ENCODE results near the gene SLC9A9.
A peak's percentile ranks its signal among the peaks of the same experiment; 100 is the strongest.

The SLC9A9 gene

DNA sequence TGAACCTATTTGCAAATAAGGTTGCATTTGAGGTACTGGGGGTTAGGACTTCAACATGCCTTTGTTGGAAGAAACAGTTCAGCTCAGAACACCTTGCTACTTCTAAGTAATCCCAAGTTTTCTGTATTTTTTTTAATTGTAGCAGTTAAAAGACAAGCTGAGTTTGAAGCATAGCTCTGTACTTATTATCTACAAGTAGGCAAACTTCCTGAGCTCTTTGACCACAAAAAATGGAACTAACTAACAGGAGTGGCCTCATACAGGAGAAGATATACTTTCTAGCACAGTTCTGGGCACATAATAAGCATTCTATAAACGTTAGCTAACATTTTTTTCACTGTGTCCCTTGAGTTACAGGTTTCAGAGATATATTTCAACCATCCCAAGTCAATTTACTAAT lies 569.5 kb downstream of the SLC9A9 start:
- TF ChIP-seq, protein P1, sequence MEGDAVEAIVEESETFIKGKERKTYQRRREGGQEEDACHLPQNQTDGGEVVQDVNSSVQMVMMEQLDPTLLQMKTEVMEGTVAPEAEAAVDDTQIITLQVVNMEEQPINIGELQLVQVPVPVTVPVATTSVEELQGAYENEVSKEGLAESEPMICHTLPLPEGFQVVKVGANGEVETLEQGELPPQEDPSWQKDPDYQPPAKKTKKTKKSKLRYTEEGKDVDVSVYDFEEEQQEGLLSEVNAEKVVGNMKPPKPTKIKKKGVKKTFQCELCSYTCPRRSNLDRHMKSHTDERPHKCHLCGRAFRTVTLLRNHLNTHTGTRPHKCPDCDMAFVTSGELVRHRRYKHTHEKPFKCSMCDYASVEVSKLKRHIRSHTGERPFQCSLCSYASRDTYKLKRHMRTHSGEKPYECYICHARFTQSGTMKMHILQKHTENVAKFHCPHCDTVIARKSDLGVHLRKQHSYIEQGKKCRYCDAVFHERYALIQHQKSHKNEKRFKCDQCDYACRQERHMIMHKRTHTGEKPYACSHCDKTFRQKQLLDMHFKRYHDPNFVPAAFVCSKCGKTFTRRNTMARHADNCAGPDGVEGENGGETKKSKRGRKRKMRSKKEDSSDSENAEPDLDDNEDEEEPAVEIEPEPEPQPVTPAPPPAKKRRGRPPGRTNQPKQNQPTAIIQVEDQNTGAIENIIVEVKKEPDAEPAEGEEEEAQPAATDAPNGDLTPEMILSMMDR (IDR thresholded peaks at IDR 0.05; ENCODE audit: extremely low read depth, missing control alignments) = no peak
- DNase-seq (ENCODE audit: low spot score) = no peak

DNA sequence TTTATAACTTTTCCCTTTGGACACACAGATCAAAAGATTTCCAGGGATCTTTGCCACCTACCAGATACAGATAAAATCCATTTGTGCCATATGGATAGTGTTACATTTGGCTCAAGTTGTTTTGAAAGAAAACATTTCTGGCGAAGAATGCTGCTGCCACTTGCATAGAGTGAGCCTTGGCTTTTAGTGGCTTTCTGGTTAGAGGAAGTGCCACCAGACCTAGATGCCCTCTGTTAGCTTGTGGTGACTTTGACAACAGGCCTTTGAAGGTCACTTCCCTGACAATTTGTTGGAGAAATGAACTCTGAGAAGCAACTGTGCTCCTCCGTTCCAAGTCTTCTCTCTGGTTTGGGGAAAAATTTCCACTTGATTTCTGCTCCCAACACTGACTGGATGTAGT lies 570.7 kb downstream of the SLC9A9 start:
- no peak for DNase-seq (ENCODE audit: low spot score)
- TF ChIP-seq, protein P1 (IDR thresholded peaks at IDR 0.05; ENCODE audit: extremely low read depth, missing control alignments) = no peak

DNA sequence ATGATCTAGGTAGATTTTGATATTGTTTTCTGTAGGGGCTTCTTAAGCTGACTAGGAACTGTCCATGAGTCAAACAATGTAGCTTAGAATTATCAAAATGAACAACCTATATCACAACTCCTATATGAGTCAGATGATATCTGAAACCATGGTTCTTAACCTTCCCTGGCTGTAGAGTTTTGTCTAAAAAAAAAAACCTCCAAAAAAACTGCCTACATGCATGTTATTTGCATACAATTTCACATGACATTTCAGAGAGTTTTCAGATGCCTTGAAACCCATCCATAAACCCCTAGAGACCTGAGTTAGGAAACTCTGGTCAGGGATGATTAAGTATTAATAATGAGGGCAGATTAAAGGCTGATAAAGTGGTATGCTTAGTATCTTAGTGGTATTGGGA lies 571.7 kb downstream of the SLC9A9 start:
- DNase-seq (ENCODE audit: low spot score) = peak; percentile 20
- TF ChIP-seq, protein P1 (IDR thresholded peaks at IDR 0.05; ENCODE audit: extremely low read depth, missing control alignments) = no peak

DNA sequence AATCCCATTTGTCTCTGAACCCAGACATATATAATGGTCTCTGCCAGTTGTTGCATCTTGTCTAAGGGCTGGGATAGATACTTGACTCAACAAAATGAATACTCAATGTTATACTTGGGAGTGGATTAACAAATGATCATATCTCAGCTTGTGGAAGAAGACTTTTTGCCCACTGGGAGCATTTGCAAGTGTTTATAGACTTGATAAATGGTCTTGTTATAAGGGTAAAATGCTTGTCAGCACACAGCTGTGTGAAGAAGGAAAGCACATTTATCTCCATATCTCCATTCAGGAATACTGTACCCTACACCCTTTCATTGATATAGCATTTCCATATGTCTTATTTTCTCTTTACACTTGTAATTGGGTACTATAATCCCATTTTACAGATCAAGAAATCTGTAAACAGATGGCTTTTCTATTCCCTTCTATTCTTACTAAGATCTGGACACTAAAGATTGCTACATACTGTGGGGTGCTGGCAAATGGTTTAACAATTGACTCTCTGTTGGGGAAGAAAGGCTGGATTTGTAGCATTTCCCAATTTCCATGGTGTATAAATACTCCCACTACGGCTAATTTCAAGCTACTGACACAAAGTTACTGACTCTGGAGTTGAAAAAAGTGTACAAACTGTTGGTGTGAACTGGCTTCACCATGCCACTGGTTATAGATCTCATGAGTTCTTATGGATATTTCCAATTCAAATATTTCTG lies 574.1 kb downstream of the SLC9A9 start:
- TF ChIP-seq, protein P1 (IDR thresholded peaks at IDR 0.05; ENCODE audit: extremely low read depth, missing control alignments) = no peak
- no peak for DNase-seq (ENCODE audit: low spot score)

DNA sequence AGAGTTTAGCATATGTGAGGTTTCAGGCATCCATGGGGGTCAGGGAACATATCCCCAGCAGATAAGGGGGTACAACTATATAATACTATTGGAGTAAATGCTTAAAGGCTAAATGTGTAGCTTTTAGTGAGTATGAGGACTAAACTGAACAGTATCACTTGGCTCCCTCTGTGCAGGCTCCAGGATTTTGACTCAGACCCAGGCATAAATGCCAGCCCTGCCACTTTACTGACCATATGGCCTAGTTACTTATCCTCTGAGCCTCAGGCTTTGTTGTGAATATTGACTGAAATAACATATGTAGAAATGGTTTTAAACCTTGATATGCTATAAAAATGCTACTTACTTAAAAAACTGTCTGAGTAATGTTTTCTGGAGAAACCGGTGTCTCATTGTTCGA lies 577.1 kb downstream of the SLC9A9 start:
- TF ChIP-seq, protein P1 (IDR thresholded peaks at IDR 0.05; ENCODE audit: extremely low read depth, missing control alignments) = no peak
- DNase-seq (ENCODE audit: low spot score) = no peak

DNA sequence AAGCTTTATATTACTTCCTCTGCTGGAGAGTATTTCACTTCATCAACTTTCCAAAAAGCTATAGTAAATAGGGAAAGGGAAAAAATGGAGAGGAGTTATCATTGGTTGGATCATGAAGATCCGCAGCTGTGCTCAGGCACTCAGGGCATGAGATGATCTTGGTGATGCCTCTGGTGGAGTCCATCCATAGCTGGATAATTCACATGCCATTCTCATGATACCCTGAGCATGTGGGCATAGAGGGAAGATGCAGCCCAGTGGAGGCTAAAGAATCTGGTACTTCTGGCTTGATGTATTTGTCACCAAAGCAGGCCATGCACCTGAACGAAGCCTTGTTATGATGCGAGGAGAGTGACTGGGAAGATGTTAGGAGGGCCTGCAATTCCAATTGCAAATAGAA lies 578.5 kb downstream of the SLC9A9 start:
- TF ChIP-seq, protein P1 (IDR thresholded peaks at IDR 0.05; ENCODE audit: extremely low read depth, missing control alignments) = no peak
- no peak for DNase-seq (ENCODE audit: low spot score)

DNA sequence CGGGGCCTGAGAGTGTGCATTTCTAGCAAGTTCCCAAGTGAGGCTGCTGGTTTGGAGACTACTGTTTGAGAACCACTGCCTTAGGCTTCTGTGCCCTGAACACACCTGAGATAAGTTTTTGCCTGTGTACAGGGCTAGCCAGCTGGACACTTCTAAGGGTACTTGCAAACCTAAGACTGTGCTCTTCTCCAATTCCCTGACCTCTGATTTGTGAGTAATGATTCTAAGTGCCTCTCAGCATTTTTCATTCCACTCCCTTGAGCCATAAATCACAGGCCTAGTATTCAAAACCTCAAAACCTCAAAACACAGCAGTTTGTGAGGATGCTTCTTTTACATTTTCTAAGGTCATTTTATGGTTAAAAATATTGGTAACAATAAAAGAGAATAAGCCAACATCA lies 580.3 kb downstream of the SLC9A9 start:
- TF ChIP-seq, protein P1 (IDR thresholded peaks at IDR 0.05; ENCODE audit: extremely low read depth, missing control alignments) = no peak
- no peak for DNase-seq (ENCODE audit: low spot score)

All from GM20000 (cell line).